GM12878 (cell line): ENCODE results near the gene PYGM. TPM values are rescaled to one million over a fixed set of nuclear protein-coding genes. Genes with fewer than 3 reads are reported as not detected.

ENCODE experiments used
- ATAC-seq: fragments of 200-7000 bp; cut with Tn5 transposase; 3 replicates; pipeline ENCODE4 v1.9.1; 2020; ENCODE audit warnings: mild to moderate bottlenecking, moderate library complexity
- BruUV-seq: library from RNA; stranded (reverse); fragments of 400-500 nt; replicated peaks from 2 replicates; lab custom pipeline; 2021; lab: Mats Ljungman, UMichigan
- CTCF ChIA-PET: fragments of 300-600 bp; sonication (Branson Sonifier 250); formaldehyde crosslinking; extraction: SDS; loops from one replicate; lab custom pipeline; 2021; ENCODE audit warnings: inconsistent platforms; lab: Yijun Ruan, JAX
- POLR2A ChIA-PET: fragments of 350-600 bp; formaldehyde crosslinking; extraction: SDS; loops from one replicate; lab custom pipeline; 2021; ENCODE audit warnings: inconsistent platforms; lab: Charles Lee
- RAD21 ChIA-PET: fragments of 300-600 bp; sonication (Branson Sonifier 250); formaldehyde crosslinking; loops from one replicate; lab custom pipeline; 2023; ENCODE audit warnings: antibody characterized with exemption; ENCODE audit not compliant: unreplicated experiment; lab: Charles Lee
- SMC1A ChIA-PET: fragments of 300-600 bp; sonication (Branson Sonifier 250); formaldehyde crosslinking; loops from one replicate; lab custom pipeline; 2023; ENCODE audit not compliant: unreplicated experiment, uncharacterized antibody; lab: Charles Lee
- DNase-seq: peaks from one replicate; pipeline ENCODE4 v3.0.0-alpha.2; 2011; ENCODE audit warnings: low read depth, low spot score
- FAIRE-seq: peaks from 3 replicates; lab custom pipeline; 2011; peaks lifted over from hg19 to GRCh38; lab: Jason Lieb, UNC
- H2AFZ ChIP-seq: 2 replicates; pipeline ENCODE4 v1.6.0; 2011; ENCODE audit warnings: low read depth, low read length, control low read depth; ENCODE audit not compliant: control insufficient read depth
- H3K27ac ChIP-seq: 2 replicates; pipeline ENCODE4 v1.5.1; 2011; ENCODE audit warnings: control low read depth; ENCODE audit not compliant: control insufficient read depth, insufficient read depth
- H3K27me3 ChIP-seq, 2 experiments: replicated peaks in 1 of 2; 2 replicates each; pipeline versions ENCODE4 v1.6.0 to v1.6.1; 2011; ENCODE audit warnings: low read length in 1 of 2; ENCODE audit not compliant: control insufficient read depth in 2 of 2, insufficient read depth in 2 of 2
- H3K36me3 ChIP-seq, 2 experiments: 2 replicates each; pipeline ENCODE4 v1.5.1; 2011; ENCODE audit warnings: low read length in 1 of 2; ENCODE audit not compliant: control insufficient read depth in 2 of 2, insufficient read depth in 2 of 2
- H3K4me1 ChIP-seq: 2 replicates; pipeline ENCODE4 v1.6.1; 2011; ENCODE audit warnings: mild to moderate bottlenecking, low read length, moderate library complexity, mixed read lengths; ENCODE audit not compliant: control insufficient read depth, insufficient read depth
- H3K4me2 ChIP-seq: 2 replicates; pipeline ENCODE4 v1.6.0; 2011; ENCODE audit warnings: control low read depth; ENCODE audit not compliant: control insufficient read depth, insufficient read depth
- H3K4me3 ChIP-seq: fragments of 200-600 bp; sonication (generic); 2 replicates; pipeline ENCODE4 v1.5.1; 2016
- H3K79me2 ChIP-seq: 2 replicates; pipeline ENCODE4 v1.6.0; 2011; ENCODE audit warnings: low read length; ENCODE audit not compliant: control insufficient read depth, insufficient read depth
- H3K9ac ChIP-seq: 2 replicates; pipeline ENCODE4 v1.8.0; 2011; ENCODE audit warnings: low read length, control low read depth, mixed read lengths; ENCODE audit not compliant: control insufficient read depth, insufficient read depth
- H3K9me3 ChIP-seq: replicated peaks from 3 replicates; pipeline ENCODE4 v1.5.1; 2011; ENCODE audit warnings: mild to moderate bottlenecking, low read length; ENCODE audit not compliant: control insufficient read depth, insufficient read depth
- H4K20me1 ChIP-seq: 2 replicates; pipeline ENCODE4 v1.6.0; 2011; ENCODE audit not compliant: control insufficient read depth, insufficient read depth
- EZH2 ChIP-seq: IDR thresholded peaks from 2 replicates; pipeline ENCODE4 v1.6.1; 2012; ENCODE audit warnings: low read depth, mild to moderate bottlenecking, control low read depth, inconsistent platforms, low read length, borderline replicate concordance; ENCODE audit not compliant: control insufficient read depth
- GABPA ChIP-seq: IDR thresholded peaks from 2 replicates; pipeline ENCODE4 v1.6.1; 2014; ENCODE audit warnings: antibody characterized with exemption, low read depth, mild to moderate bottlenecking, inconsistent platforms
- JUNB ChIP-seq: IDR thresholded peaks from 2 replicates; pipeline ENCODE4 v1.6.1; 2016; ENCODE audit warnings: antibody characterized with exemption, mild to moderate bottlenecking
- ZNF24 ChIP-seq: fragments of 450-650 bp; IDR thresholded peaks from 2 replicates; pipeline ENCODE4 v1.6.1; 2017; ENCODE audit warnings: antibody characterized with exemption, mild to moderate bottlenecking
- WGBS: methylation state at CpG from one replicate; pipeline ENCODE4 v1.1.6; 2016; ENCODE audit warnings: low lambda C conversion rate; ENCODE audit not compliant: insufficient replicate concordance, insufficient coverage; ENCODE audit errors: missing lambda C conversion rate; 5-methylcytosine and 5-hydroxymethylcytosine counted together
- in situ Hi-C: fragments of 300-500 bp; cut with MboI; formaldehyde crosslinking; loops from 9 replicates; pipeline ENCODE4 v1.14.3; 2018; ENCODE audit warnings: mixed read lengths
- intact Hi-C: fragments of 100-400 bp; cut with micrococcal nuclease; formaldehyde crosslinking; loops from one replicate; pipeline ENCODE4 v1.14.2; 2022; ENCODE audit not compliant: unreplicated experiment
- polyA plus RNA-seq, 11 experiments: library from polyadenylated mRNA; depleted of rRNA in 4 of 11; unstranded in 6 of 11; stranded (reverse) in 5 of 11; fragments of >200 nt; fragmentation: Nextera tagmentation in 4 of 11; fragmentation: Illumina TruSeq in 1 of 11; extraction: Ambion mirVana in 4 of 11; extraction: Trizol in 1 of 11; gene quantifications; 1 replicate in 1 of 11; 2 replicates in 10 of 11; pipeline versions ENCODE4 v1.2.1 to v1.2.3, GENCODE V29; 2011 to 2016; ENCODE audit warnings: inconsistent platforms in 2 of 11, missing spikeins in 2 of 11, low read depth in 1 of 11
- total RNA-seq, 4 experiments: library from RNA; depleted of rRNA in 3 of 4; stranded (reverse); fragments of >200 nt in 3 of 4; fragmentation: Illumina TruSeq in 1 of 4; extraction: Trizol in 1 of 4; gene quantifications; 2 replicates each; pipeline versions ENCODE4 v1.2.1 to v1.2.3, GENCODE V29; 2013 to 2021
- TF ChIP-seq, protein P1 (sequence below): fragments of 150-350 bp; IDR thresholded peaks from 2 replicates; pipeline ENCODE4 v1.6.1; 2014; ENCODE audit warnings: mild to moderate bottlenecking, low read depth, low read length

Gene PYGM
- total and polyA plus RNA-seq, 10 of the 15 experiments (the other 5 are each of a cell fraction or from before 2014, with no cell fraction given) = 0.04 to 3.7 (median 0.27) TPM; not detected in 1

DNA sequence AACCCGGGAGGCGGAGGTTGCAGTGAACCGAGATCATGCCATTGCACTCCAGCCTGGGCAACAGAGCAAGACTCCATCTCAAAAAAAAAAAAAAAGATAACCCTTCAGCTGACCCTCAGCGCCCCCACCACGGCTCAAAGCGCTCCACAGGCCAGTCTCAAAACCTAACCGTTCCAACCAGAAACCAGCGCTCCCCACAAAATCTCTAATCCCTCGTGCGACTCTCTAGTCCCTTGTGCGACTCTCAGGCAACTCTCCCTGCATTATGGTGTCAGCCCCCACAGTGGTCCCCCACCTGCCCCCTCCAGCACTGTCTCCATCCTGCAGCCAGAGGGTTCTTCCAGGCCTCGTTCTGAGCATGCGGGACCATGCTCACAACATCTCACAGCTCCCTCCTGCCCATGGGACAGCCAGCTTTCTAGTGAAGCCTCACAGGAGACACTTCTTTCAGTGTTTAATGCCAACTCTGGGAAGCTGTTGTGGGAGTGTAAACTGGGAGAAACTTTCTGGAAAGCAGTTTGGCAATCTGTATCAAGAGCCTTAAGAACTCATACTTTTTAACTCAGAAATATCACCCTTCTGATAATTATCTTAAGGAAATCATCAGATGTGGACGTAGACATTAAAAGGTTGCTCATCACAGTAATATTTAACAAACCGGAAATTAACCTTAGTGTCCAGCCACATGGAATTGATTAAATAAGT, 11.7 kb downstream of the PYGM start:
- no peak for TF ChIP-seq EZH2
- no peak for TF ChIP-seq ZNF24
- no peak for TF ChIP-seq GABPA
- no peak for TF ChIP-seq JUNB
- TF ChIP-seq, protein P1, sequence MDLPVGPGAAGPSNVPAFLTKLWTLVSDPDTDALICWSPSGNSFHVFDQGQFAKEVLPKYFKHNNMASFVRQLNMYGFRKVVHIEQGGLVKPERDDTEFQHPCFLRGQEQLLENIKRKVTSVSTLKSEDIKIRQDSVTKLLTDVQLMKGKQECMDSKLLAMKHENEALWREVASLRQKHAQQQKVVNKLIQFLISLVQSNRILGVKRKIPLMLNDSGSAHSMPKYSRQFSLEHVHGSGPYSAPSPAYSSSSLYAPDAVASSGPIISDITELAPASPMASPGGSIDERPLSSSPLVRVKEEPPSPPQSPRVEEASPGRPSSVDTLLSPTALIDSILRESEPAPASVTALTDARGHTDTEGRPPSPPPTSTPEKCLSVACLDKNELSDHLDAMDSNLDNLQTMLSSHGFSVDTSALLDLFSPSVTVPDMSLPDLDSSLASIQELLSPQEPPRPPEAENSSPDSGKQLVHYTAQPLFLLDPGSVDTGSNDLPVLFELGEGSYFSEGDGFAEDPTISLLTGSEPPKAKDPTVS = no peak
- no peak for ATAC-seq
- in situ Hi-C loops = no loop called here
- DNase-seq = no peak
- SMC1A ChIA-PET = interaction anchor here (0.9 kb wide), 1 partner anchor 24 kb away, joined by 4 read pairs; no protein-coding TSS in a partner anchor
- Histone ChIP-seq H2AFZ (no peak overlapping the region), H3K36me3 (no peaks in the 10 kb centered on the region), H3K27ac (no peak overlapping the region), H3K9me3 (no peaks in the 10 kb centered on the region), H3K4me1 (peaks cover 20% of the 10 kb centered on the region), H3K9ac (no peak overlapping the region), H4K20me1 (no peaks in the 10 kb centered on the region), H3K4me2 (no peak overlapping the region), H3K27me3 (peaks cover 0 to 4% of the 10 kb centered on the region in 2 experiments; a peak in 1 of 4 replicates), H3K79me2 (no peaks in the 10 kb centered on the region), H3K4me3 (no peak overlapping the region)
- intact Hi-C loops = no loop called here
- POLR2A ChIA-PET = interaction anchor here (0.6 to 1.0 kb wide), 3 partner anchors 11 to 24 kb away, joined by 3 read pairs; no protein-coding TSS in a partner anchor
- RAD21 ChIA-PET = interaction anchor here (1.1 kb wide), 1 partner anchor 31 kb away, joined by 4 read pairs; the partner anchor contains the start of gene SF1
- 91% methylated on average over 15 of the region's 15 CpGs for WGBS
- no TSS peak for BruUV-seq
- CTCF ChIA-PET = interaction anchor here (1.2 to 2.6 kb wide), 4 partner anchors 20 to 60 kb away, joined by 3 to 11 read pairs (median 5); no protein-coding TSS in a partner anchor
- FAIRE-seq = no peak
